SU-DHL-6 (cell line): ENCODE measurements around the gene TNFRSF4.

Source experiments
- EZH2phosphoT487 ChIP-seq: fragments of 200-600 bp; sonication (generic), shearing (Covaris generic); conservative IDR thresholded peaks from 2 replicates; pipeline ENCODE4 v1.6.1; 2018; ENCODE audit warnings: mild to moderate bottlenecking, antibody characterized with exemption, low read length, moderate library complexity, mixed read lengths
- TF ChIP-seq, protein P1 (sequence below): fragments of 200-600 bp; sonication (generic); IDR thresholded peaks from one replicate; pipeline ENCODE4 v1.5.1; 2017; ENCODE audit warnings: antibody characterized with exemption, mild to moderate bottlenecking, low read length, moderate library complexity; ENCODE audit not compliant: insufficient read depth, poor library complexity, severe bottlenecking

DNA sequence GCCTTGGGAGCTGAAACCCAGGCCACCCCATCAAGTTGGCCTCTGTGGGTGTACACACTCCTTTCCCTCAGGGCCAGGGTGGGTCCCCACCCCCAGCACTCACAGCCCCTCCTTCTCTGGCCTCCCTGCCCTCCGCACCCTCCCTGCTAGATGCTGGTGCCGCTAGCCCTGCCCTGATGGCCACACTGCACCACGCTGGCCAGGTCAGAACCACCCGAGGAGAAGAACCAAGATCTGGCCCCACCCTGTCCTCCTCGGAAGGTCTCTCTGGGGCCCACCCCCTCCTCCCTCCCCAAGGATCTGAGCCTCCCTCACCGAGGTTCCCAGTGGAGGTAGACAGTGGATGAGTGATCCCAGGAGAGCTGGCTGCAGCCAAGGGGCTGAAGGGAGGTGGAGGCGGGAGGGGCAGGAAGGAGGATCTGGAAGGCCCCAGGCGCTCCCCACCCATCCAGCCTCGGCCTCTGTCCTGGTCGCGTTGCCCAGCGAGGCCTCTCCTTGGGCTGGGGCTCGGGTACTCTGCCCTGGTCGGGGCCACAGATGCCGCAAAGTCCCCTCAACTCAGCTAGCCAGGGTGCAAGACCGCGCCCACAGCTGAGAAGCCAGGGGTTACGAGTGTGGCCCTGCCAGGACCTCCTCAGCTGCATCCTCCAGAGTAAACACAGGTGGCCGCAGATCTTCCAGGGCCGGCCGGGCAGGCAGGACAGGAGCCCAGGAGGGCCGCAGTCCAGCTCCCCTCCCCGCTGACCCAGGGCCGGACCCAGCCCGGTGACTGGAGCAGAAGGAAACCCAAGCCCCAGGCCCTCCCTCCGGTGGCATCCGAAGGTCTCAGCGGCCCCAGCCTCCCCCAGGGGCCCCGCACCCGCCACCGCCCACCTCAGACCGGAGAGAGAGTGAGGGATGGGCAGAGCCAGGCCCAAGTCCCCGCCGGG, 23.3 kb upstream of the TNFRSF4 start:
- TF ChIP-seq, protein P1, sequence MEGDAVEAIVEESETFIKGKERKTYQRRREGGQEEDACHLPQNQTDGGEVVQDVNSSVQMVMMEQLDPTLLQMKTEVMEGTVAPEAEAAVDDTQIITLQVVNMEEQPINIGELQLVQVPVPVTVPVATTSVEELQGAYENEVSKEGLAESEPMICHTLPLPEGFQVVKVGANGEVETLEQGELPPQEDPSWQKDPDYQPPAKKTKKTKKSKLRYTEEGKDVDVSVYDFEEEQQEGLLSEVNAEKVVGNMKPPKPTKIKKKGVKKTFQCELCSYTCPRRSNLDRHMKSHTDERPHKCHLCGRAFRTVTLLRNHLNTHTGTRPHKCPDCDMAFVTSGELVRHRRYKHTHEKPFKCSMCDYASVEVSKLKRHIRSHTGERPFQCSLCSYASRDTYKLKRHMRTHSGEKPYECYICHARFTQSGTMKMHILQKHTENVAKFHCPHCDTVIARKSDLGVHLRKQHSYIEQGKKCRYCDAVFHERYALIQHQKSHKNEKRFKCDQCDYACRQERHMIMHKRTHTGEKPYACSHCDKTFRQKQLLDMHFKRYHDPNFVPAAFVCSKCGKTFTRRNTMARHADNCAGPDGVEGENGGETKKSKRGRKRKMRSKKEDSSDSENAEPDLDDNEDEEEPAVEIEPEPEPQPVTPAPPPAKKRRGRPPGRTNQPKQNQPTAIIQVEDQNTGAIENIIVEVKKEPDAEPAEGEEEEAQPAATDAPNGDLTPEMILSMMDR = no peak
- TF ChIP-seq EZH2phosphoT487 = no peak
